GM13977 (cell line): Measurements from ENCODE around the gene PEX12.
A peak's percentile ranks its signal among the peaks of the same experiment; 100 is the strongest.

Experiments
- DNase-seq: peaks from one replicate; pipeline ENCODE4 v3.0.0; 2012; ENCODE audit warnings: low spot score
- in situ Hi-C: fragments of 300-500 bp; cut with MboI; formaldehyde crosslinking; loops from one replicate; pipeline ENCODE4 v1.12.0; 2022; ENCODE audit warnings: low sequenced_read_pairs, low pct_unique_long_range_greater_than_20kb, mixed read lengths, inconsistent platforms; ENCODE audit not compliant: unreplicated experiment
- TF ChIP-seq, protein P1 (sequence below): IDR thresholded peaks from 2 replicates; pipeline ENCODE4 v1.5.1; 2012; ENCODE audit warnings: mild to moderate bottlenecking, control low read depth; ENCODE audit not compliant: insufficient read depth; ENCODE audit errors: extremely low read depth, missing control alignments

PEX12 gene

DNA sequence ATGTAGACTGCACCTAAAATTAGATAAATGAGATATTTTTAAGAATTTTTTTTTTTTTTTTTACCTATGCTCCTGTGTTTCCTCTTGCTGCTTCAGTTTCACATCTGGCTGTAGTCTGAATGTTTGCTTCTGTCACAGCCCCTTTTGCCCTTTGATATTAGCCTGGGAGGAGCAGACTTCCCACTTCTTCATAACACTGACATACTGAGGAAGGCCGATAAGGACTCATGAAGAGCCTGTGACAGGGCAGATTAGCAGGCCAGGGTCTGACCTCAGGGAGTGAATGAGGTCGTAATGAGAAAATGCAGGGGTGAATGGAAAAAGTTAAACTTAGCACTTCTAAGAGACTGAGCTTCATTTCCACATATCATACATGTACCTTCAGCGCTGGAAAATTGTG, 17.7 kb downstream of the PEX12 start, which contains the start of gene SLFN14:
SLFN14 (minus strand) TSS at position 117 of the 400 bp plus-strand sequence. CDS start 2,757 bp downstream, outside the sequence.
- TF ChIP-seq, protein P1, sequence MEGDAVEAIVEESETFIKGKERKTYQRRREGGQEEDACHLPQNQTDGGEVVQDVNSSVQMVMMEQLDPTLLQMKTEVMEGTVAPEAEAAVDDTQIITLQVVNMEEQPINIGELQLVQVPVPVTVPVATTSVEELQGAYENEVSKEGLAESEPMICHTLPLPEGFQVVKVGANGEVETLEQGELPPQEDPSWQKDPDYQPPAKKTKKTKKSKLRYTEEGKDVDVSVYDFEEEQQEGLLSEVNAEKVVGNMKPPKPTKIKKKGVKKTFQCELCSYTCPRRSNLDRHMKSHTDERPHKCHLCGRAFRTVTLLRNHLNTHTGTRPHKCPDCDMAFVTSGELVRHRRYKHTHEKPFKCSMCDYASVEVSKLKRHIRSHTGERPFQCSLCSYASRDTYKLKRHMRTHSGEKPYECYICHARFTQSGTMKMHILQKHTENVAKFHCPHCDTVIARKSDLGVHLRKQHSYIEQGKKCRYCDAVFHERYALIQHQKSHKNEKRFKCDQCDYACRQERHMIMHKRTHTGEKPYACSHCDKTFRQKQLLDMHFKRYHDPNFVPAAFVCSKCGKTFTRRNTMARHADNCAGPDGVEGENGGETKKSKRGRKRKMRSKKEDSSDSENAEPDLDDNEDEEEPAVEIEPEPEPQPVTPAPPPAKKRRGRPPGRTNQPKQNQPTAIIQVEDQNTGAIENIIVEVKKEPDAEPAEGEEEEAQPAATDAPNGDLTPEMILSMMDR = no peak
- no peak for DNase-seq
- in situ Hi-C loops = no loop called here

DNA sequence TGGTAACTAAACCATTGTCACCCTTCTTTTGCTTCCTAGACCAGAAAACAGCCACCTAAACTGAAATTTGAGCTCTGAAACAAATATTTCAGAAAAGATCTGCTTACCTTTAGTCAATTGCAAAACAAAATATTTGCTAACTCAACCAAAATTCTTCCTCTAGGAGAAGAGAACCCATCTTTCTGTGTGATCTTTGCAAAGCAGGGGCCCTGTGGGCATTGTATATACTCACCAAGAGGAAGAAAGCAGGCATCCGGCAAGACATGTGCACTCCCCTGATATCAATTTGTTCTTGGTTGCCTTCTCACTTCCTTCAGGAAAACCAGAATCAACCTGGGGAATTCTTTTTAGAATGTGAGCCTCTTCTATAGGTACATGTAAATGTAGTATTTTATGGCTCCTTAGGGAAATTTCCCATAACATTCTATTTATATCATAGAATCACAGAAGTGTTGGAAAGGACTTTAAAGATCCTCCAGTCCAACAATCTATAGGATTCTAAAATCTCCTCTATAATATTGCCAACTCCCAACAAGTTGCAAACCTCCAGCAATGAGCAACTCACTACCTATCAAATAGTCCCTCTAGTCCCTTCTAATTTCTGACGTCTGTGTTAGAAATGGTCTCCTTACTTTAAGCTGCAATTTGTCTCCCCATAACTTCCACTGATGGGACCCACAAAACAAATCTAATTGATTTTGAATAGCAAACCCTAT, 18.7 kb downstream of the PEX12 start:
- TF ChIP-seq, protein P1 = no peak
- in situ Hi-C loops = no loop called here
- DNase-seq = no peak

DNA sequence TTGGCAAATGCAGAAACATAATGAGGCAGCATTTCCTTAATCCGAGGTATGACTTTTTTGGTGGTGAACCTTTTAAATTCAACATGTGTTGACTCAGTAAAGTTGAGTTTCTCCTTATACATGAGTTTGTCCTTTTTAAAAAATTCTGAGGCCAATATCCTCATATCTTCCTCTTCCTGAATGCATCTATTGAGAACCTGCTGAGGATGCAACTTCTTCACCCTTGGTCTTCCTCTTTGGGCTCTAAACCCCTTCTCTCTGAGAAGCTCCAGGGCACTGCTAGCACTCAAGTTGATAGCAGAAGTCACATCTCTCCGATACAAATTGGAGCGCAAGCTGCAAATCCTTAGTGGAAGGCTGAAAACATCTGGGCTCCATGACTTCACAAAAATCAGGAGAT, 21.0 kb downstream of the PEX12 start:
- in situ Hi-C loops = no loop called here
- TF ChIP-seq, protein P1 = no peak
- no peak for DNase-seq

DNA sequence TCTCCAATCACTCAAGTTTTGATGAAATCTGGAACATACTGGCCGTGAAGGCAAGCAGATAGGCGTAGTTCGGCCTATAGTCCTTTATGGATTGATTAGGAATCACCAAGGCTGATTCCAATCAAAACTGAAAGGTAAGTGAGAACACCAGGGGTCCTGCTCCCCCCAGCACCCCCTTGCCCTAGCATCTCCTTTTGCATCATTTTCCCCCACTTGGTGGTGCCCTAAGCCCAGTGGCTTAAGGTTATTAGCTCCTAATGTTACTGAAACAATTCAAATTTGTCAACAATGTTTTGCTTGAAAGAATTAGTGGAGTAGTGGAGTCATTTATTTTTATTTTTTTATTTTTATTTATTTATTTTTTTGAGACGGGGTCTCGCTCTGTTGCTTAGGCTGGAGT, 22.7 kb downstream of the PEX12 start:
- no peak for DNase-seq
- in situ Hi-C loops = no loop called here
- TF ChIP-seq, protein P1 = peak; percentile 34

DNA sequence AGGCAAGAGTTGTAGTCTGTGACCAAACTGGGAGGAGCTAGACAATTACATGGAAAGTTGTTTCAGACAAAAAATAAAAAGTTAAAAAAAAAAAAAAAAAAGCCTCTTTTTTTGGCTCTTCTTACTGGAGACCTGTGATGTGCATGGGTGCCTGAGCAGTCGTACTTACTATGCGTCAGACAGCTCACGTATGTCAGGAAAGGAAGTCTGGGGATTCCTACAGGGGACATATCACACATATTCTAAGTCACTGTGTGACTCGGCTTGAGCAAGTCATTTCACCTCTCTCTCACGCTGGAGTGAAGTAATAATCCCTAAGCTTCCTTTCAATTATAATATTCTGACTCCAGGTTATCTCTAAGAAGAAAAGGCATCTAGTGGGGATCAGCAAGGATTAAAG, 23.7 kb downstream of the PEX12 start:
- TF ChIP-seq, protein P1 = no peak
- in situ Hi-C loops = no loop called here
- DNase-seq = no peak

DNA sequence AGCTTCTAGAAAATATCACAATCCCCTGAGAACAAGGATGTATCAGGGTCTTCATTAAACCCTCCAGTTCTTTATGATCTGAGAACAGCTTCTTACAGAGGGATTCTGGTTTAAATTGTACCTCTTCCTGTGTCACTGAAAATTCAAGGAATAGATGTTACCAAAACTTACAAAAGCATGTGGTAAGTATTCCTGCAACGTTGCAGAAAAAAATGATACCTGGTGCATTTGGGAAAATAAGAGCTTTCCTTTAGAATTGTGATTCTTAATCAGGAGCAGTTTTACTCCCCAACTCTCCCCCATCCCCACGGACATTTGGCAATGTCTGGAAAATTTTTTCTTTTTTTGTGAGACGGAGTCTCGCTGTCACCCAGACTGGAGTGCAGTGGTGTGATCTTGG, 25.1 kb downstream of the PEX12 start:
- TF ChIP-seq, protein P1 = no peak
- in situ Hi-C loops = no loop called here
- no peak for DNase-seq
